ENCODE data around the gene C2CD4D. TPM values are rescaled to one million over a fixed set of nuclear protein-coding genes. Genes with fewer than 3 reads are reported as not detected.

The C2CD4D gene
- total and polyA plus RNA-seq, 2 of the 13 experiments (the other 11 are each of a cell fraction or from before 2014, with no cell fraction given): not detected

- TF ChIP-seq REST (IDR thresholded peaks at IDR 0.05; ENCODE audit: borderline replicate concordance in 1 of 2, low read depth in 1 of 2, low read length in 2 of 2): no peak
- TF ChIP-seq PHB2 (IDR thresholded peaks at IDR 0.05; ENCODE audit: partially characterized antibody): no peak
- TF ChIP-seq ZNF572 (CRISPR knock-in tag; IDR thresholded peaks at IDR 0.05): no peak
- TF ChIP-seq POGZ (CRISPR knock-in tag; IDR thresholded peaks at IDR 0.05): no peak
- no peak for TF ChIP-seq ZBTB40 (IDR thresholded peaks at IDR 0.05)
- no peak for TF ChIP-seq ZBTB40 (CRISPR knock-in tag; IDR thresholded peaks at IDR 0.05)
- TF ChIP-seq SKIL (CRISPR knock-in tag; IDR thresholded peaks at IDR 0.05; ENCODE audit: borderline replicate concordance): no peak
- TF ChIP-seq DNMT3B (CRISPR knock-in tag; conservative IDR thresholded peaks at IDR 0.05): no peak
- no peak; the same call in 1 of the 2 replicates for TF ChIP-seq ZFP91 (CRISPR knock-in tag; IDR thresholded peaks at IDR 0.05; ENCODE audit: borderline replicate concordance)
- no peak for TF ChIP-seq SNAPC5 (CRISPR knock-in tag; IDR thresholded peaks at IDR 0.05; ENCODE audit: borderline replicate concordance)
- TF ChIP-seq JUN (CRISPR knock-in tag; IDR thresholded peaks at IDR 0.05): no peak
Measured at GRCh38 chr1:151831256-151831591, 8.4 kb downstream of the C2CD4D start (continued).

Data from HepG2 (cell line).